Renal cortex interstitium (tissue), 15 donors: ENCODE results near the gene ABCA1. TPM values are rescaled to one million over a fixed set of nuclear protein-coding genes. Genes with fewer than 3 reads are reported as not detected.
"Not testable (repeated sequence)": the region's sequence is repeated elsewhere in the genome, so short reads cannot be mapped to it uniquely, and the experiment has no call there.

ENCODE experiments used
- DNase-seq, 11 donors: peaks; one replicate each; pipeline ENCODE4 v3.0.0-alpha.2; 2013; ENCODE audit warnings: low read depth in 9 of 11, low spot score in 4 of 11; ENCODE audit errors: extremely low read depth in 1 of 11
- long read RNA-seq, 16 experiments: transcript quantifications; one replicate each; lab custom pipeline, GENCODE V29; 2026
- polyA plus RNA-seq, 3 donors: library from polyadenylated mRNA; unstranded; fragments of 120-200 nt; gene quantifications; one replicate each; pipeline ENCODE4 v1.2.1, GENCODE V29; 2013; ENCODE audit not compliant: insufficient read length in 3 of 3

ABCA1 gene, protein sequence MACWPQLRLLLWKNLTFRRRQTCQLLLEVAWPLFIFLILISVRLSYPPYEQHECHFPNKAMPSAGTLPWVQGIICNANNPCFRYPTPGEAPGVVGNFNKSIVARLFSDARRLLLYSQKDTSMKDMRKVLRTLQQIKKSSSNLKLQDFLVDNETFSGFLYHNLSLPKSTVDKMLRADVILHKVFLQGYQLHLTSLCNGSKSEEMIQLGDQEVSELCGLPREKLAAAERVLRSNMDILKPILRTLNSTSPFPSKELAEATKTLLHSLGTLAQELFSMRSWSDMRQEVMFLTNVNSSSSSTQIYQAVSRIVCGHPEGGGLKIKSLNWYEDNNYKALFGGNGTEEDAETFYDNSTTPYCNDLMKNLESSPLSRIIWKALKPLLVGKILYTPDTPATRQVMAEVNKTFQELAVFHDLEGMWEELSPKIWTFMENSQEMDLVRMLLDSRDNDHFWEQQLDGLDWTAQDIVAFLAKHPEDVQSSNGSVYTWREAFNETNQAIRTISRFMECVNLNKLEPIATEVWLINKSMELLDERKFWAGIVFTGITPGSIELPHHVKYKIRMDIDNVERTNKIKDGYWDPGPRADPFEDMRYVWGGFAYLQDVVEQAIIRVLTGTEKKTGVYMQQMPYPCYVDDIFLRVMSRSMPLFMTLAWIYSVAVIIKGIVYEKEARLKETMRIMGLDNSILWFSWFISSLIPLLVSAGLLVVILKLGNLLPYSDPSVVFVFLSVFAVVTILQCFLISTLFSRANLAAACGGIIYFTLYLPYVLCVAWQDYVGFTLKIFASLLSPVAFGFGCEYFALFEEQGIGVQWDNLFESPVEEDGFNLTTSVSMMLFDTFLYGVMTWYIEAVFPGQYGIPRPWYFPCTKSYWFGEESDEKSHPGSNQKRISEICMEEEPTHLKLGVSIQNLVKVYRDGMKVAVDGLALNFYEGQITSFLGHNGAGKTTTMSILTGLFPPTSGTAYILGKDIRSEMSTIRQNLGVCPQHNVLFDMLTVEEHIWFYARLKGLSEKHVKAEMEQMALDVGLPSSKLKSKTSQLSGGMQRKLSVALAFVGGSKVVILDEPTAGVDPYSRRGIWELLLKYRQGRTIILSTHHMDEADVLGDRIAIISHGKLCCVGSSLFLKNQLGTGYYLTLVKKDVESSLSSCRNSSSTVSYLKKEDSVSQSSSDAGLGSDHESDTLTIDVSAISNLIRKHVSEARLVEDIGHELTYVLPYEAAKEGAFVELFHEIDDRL (N-terminal part only)
- polyA plus RNA-seq: 10 to 100 TPM in 1 of 3 donors, 1 to 10 TPM in 2; 9.6 to 10.3 (median 9.6) TPM
- long read RNA-seq, donor 1: 0 reads
- long read RNA-seq, donor 2: 0 reads
- long read RNA-seq, donor 3: 0 reads
- long read RNA-seq, donor 4: 0 reads
- long read RNA-seq, donor 5: 0 reads
- long read RNA-seq, donor 6: 0 reads
- long read RNA-seq, donor 7: 0 reads
- long read RNA-seq, donor 8: 0 reads
- long read RNA-seq, donor 9: 0 reads
- long read RNA-seq, donor 10: 0 reads
- long read RNA-seq, donor 11: 0 reads
- long read RNA-seq, donor 12: 0 reads
- long read RNA-seq, donor 13: 0 reads
- long read RNA-seq, donor 14: 0 reads
- long read RNA-seq, donor 15: 0 reads
- long read RNA-seq, donor 16, full-length matches to known transcripts: 1 of 1 reads
- long read RNA-seq, donor 16, partial matches to known transcripts: 0 of 1 reads
- long read RNA-seq, donor 16, other reads (novel, unspliced or antisense): 0 of 1 reads

DNA sequence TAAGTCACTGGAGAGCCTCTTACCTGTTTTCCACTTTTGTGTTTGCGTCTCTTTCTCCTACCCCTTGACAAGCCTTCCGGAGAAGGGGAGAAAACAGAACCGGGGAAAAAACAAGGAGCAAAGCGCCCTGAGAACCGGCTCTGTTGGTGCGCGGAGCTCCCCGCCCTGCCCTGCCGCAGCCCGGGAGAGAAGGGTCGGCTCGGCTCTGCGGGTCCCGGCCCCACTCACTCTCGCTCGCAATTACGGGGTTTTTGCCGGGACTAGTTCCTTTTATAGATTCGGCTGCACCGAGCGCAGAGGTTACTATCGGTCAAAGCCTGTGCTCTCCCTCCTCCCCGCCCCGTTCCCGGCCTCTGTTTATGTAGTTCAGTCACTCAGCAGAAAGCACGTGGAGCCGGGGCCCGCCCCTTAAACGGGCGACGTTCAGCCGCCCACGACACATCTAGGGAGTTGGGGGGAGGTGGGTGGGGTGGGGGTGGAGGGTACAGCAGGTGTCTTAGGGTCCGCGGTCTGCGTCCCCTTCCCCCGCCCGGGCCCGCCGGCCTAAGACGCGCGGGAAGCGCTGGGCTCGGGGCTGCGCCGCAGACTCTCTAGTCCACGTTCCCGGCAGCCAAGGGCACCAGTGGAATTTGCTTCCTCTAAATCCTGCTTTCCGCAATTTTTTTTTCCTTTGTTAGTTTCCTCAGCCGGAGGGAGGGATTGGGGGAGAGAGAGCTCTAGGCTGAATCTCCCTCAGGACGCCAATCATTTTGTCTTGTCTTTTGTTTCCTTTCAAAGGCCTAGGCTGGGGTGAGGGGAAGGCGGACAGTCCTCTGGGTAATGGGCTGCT is at the start of gene ABCA1:
Gene ABCA1 (minus strand): TSS at position 244 of the 829 bp plus-strand sequence. CDS start 24,476 bp downstream, outside the sequence.
- DNase-seq: peak; percentile 72 to 90 (median 82)

- DNase-seq: no peak
These were observed 49.6 kb upstream of the ABCA1 start for GRCh38 chr9:104977580-104977979.

GRCh38 chr9:104977168-104977567 is 49.2 kb upstream of the ABCA1 start:
- DNase-seq: no peak

GRCh38 chr9:104975966-104976595 is 48.1 kb upstream of the ABCA1 start:
- DNase-seq: not testable (repeated sequence)

GRCh38 chr9:104974053-104974962 is 46.4 kb upstream of the ABCA1 start:
- no peak for DNase-seq

GRCh38 chr9:104972242-104972866 is 44.4 kb upstream of the ABCA1 start:
- no peak for DNase-seq

DNA sequence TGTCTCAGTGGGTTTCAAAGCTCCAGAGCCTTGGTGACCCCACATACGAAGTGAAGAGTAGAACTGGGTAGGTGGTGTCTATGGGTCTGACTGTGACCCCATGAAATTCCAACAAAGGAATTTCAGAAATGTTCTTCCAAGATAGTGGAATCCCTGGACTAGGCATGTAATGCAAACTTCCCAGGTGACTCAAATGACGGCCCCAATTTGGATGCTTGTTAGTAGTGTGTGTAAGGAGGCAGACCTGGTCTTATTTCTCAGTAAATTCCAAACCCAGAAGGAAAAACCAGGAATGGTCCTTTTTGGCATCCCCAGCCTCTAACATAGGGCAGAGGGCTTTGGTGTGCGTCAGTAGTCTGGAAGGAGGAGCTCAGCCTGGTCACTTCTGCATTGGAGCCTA is 43.6 kb upstream of the ABCA1 start:
- DNase-seq: no peak

GRCh38 chr9:104970271-104970987 is 42.5 kb upstream of the ABCA1 start:
- no peak for DNase-seq

DNA sequence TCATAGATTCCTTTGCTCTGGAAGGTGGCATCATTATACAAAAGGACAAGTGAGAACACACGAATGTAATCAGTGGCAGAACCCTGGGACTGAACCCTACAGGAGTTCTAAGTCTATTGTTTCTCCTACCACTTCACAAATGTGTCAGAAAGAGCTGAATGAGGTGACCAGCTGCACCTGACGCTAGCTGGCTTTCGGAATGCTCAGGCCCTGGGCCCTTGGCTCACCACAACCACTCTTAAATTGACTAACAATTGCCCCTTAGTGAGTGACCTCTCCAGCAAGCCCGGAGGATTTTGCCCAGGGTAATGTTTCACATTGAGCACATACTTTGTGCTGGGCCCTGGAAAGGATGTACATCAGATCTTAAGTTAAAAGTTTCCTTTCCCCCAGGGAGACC is 41.2 kb upstream of the ABCA1 start:
- no peak for DNase-seq

- peak; percentile 63 to 88 (median 78) for DNase-seq
These were observed 40.3 kb upstream of the ABCA1 start for GRCh38 chr9:104968025-104968982.

DNA sequence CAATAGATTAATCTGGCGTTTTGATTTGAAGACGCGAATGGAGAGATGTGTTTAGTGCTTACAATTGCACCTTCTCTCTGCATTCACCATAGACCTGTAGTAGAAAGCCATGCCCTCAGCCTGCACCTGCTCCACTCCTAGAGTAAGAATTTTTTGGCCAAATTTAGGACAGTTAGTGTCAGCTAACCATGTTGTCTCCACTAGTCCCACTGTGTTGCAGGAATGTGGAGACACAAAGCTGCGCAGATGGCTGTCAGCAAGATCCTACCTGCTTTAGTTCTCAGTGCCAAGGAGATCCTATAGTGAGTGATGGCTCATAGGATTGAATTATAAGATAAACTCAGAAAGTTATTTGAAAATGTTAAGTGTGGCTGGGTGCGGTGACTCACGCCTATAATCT is 35.1 kb upstream of the ABCA1 start:
- no peak for DNase-seq

DNA sequence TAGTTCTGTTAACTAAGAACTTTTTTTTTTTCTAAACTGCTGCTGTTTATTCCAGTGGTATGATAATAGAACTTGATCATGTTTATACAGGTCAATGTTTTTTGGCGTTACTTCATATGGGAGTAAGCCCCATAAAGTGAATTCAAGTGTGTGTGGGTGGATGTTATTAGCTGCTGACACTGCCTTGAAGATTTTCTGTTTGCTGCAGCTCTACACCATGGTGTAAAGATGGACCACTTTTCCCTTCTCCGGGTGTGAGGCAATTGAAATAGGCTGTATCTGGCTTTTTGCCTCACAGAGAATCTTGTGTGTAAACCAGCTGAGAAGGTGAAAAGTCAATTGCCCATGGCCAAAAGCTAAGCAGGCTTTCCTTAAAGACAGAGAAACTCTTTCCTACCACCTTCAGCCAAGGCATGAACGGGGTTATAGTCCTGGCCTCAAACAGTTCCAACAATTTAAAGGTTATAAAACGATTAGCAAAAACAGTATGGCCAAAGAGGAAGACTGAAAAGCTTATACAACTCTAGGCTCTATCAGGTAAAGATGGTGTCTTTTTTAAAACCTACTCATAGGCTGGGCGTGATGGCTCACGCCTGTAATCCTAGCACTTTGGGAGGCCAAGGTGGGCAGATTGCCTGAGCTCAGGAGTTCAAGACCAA is 33.9 kb upstream of the ABCA1 start:
- DNase-seq: no peak

DNA sequence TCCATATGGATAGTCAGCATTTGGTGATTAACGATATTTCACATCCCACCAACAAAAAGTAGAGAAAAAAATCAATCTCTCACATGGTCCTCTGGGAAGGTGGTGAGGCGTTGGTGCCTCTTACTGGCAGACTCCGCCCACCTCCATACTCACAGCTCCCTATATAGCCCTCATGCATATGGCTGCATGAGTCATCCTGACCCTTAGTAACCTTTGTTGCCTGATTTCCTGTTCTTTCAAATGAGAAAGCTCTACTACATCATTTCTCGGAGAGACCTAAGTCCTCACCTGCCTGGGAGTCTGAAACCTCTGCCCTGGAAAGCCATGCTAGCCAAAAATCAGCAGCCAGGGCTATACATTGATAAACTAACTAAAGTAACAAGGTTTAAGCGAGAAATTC is 33.3 kb upstream of the ABCA1 start:
- no peak for DNase-seq
